H1 (cell line): ENCODE measurements around the gene TNFSF15.

ENCODE experiments used
- CHD2 ChIP-seq: IDR thresholded peaks from 2 replicates; pipeline ENCODE4 v1.6.1; 2012; ENCODE audit warnings: low read length, improper control_type of control experiment
- CREB1 ChIP-seq: IDR thresholded peaks from 2 replicates; pipeline ENCODE4 v1.6.1; 2012; ENCODE audit warnings: inconsistent platforms
- CTCF ChIP-seq, 3 experiments: IDR thresholded peaks; 1 replicate in 2 of 3; 2 replicates in 1 of 3; pipeline versions ENCODE4 v1.5.1 to v1.6.1; 2011; ENCODE audit warnings: low read length in 3 of 3, mild to moderate bottlenecking in 3 of 3, inconsistent platforms in 2 of 3, low read depth in 1 of 3, moderate library complexity in 1 of 3; ENCODE audit not compliant: insufficient read depth in 1 of 3; ENCODE audit errors: control extremely low read depth in 1 of 3
- EP300 ChIP-seq, 2 experiments: IDR thresholded peaks; 1 replicate in 1 of 2; 2 replicates in 1 of 2; pipeline ENCODE4 v1.6.1; 2011 to 2012; ENCODE audit warnings: low read depth in 2 of 2, low read length in 2 of 2, mild to moderate bottlenecking in 2 of 2, borderline replicate concordance in 1 of 2, inconsistent platforms in 1 of 2, moderate library complexity in 1 of 2
- NRF1 ChIP-seq: IDR thresholded peaks from 2 replicates; pipeline ENCODE4 v1.6.1; 2011; ENCODE audit warnings: mild to moderate bottlenecking, low read depth, low read length, improper control_type of control experiment
- POLR2AphosphoS5 ChIP-seq: IDR thresholded peaks from 2 replicates; pipeline ENCODE4 v1.6.1; 2011; ENCODE audit warnings: low read depth, low read length

DNA sequence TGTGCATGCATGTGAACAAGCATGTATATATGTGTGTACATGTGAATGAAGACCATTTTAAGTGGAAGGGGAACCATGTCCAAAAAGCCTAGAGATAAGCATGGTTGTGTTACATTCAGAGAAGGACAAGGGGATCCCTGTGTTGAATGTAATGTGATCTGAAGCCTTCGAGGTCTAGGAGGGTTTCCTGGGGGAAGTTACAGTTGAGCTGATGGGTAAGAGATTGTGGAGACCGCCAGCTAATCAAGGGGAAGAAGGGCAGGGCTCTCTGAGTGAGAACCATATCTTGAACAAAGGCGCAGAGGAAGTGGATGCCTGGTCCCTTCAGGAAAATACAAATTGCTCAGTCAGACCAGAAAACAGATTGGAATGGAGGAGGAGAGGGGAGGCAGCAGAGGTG is 45.5 kb upstream of the TNFSF15 start:
- no peak for TF ChIP-seq EP300 (IDR thresholded peaks at IDR 0.05; ENCODE audit: borderline replicate concordance in 1 of 2, low read depth in 2 of 2, low read length in 2 of 2)
- no peak for TF ChIP-seq NRF1
- TF ChIP-seq CREB1: no peak
- TF ChIP-seq CHD2: no peak
- TF ChIP-seq CTCF (IDR thresholded peaks at IDR 0.05; ENCODE audit: control extremely low read depth in 1 of 3, insufficient read depth in 1 of 3, low read depth in 1 of 3, low read length in 3 of 3): no peak
- no peak for TF ChIP-seq POLR2AphosphoS5
